OCI-LY3 (cell line): ENCODE results near the gene SH2D3C.

Source experiments
- H2AFZ ChIP-seq: fragments of 200-600, 300-600 bp; shearing (Covaris generic); 2 replicates; pipeline ENCODE4 v1.6.0; 2014; ENCODE audit warnings: antibody characterized with exemption, low read depth, low read length
- H3K27ac ChIP-seq: fragments of 200-600, 300-600 bp; sonication (generic); 2 replicates; pipeline ENCODE4 v1.5.1; 2014; ENCODE audit warnings: mild to moderate bottlenecking, low read length, moderate library complexity, mixed read lengths
- H3K27me3 ChIP-seq: fragments of 200-600, 300-600 bp; sonication (generic); 2 replicates; pipeline ENCODE4 v1.6.1; 2014; ENCODE audit warnings: low read depth, low read length, mixed read lengths
- H3K36me3 ChIP-seq: fragments of 200-600, 300-600 bp; sonication (generic); replicated peaks from 2 replicates; pipeline ENCODE3; 2014; ENCODE audit warnings: low read depth, low read length, mixed read lengths
- H3K4me1 ChIP-seq: fragments of 300-600, 200-600 bp; sonication (generic); 2 replicates; pipeline ENCODE4 v1.6.1; 2014; ENCODE audit warnings: low read length, mixed read lengths
- H3K4me2 ChIP-seq: fragments of 200-600, 300-600 bp; sonication (generic); 2 replicates; pipeline ENCODE4 v1.6.1; 2014; ENCODE audit warnings: low read length, mixed read lengths
- H3K4me3 ChIP-seq: fragments of 300-600, 200-600 bp; sonication (generic); 2 replicates; pipeline ENCODE4 v1.5.1; 2014; ENCODE audit warnings: antibody characterized with exemption, mild to moderate bottlenecking, low read length, moderate library complexity
- H3K79me2 ChIP-seq: fragments of 300-600, 200-600 bp; shearing (Covaris generic); 2 replicates; pipeline ENCODE4 v1.6.1; 2014; ENCODE audit warnings: mild to moderate bottlenecking, low read length, mixed read lengths
- H3K9ac ChIP-seq: fragments of 300-600, 200-600 bp; shearing (Covaris generic); 2 replicates; pipeline ENCODE4 v1.6.0; 2014; ENCODE audit warnings: mild to moderate bottlenecking, low read length, moderate library complexity
- H3K9me3 ChIP-seq: fragments of 200-600, 300-600 bp; shearing (Covaris generic); 2 replicates; pipeline ENCODE4 v1.6.1; 2014; ENCODE audit warnings: low read length, mixed read lengths; ENCODE audit not compliant: insufficient read depth
- H4K20me1 ChIP-seq: fragments of 200-600, 300-600 bp; sonication (generic); 2 replicates; pipeline ENCODE4 v1.6.1; 2016; ENCODE audit warnings: low read length, mixed read lengths; ENCODE audit not compliant: insufficient read depth
- CTCF ChIP-seq: fragments of 200-600, 300-600 bp; sonication (generic); IDR thresholded peaks from 2 replicates; pipeline ENCODE4 v1.5.1; 2014; ENCODE audit warnings: antibody characterized with exemption, low read length, low read depth
- EZH2phosphoT487 ChIP-seq: fragments of 200-600 bp; shearing (Covaris generic); IDR thresholded peaks from 2 replicates; pipeline ENCODE4 v1.6.1; 2018; ENCODE audit warnings: antibody characterized with exemption, mixed run types, low read depth

SH2D3C gene

GRCh38 chr9:127763918-127764384 is 14.5 kb downstream of the SH2D3C start:
- peaks cover 42% of the 10 kb centered on the region for H3K36me3 ChIP-seq
- no peaks in the 10 kb centered on the region for H3K9me3 ChIP-seq
- H3K4me1 ChIP-seq: no peaks in the 10 kb centered on the region
- H3K4me3 ChIP-seq: no peak overlapping the region
- no peak overlapping the region for H2AFZ ChIP-seq
- peaks cover 3% of the 10 kb centered on the region; the same call in 1 of the 2 replicates for H3K79me2 ChIP-seq
- no peaks in the 10 kb centered on the region for H3K27me3 ChIP-seq
- no peak overlapping the region for H3K27ac ChIP-seq
- H3K4me2 ChIP-seq: no peak overlapping the region
- no peak for TF ChIP-seq EZH2phosphoT487
- peak; percentile 44 for TF ChIP-seq CTCF
- no peak overlapping the region for H3K9ac ChIP-seq
- peaks cover 53% of the 10 kb centered on the region for H4K20me1 ChIP-seq

GRCh38 chr9:127762111-127762676 is 16.3 kb downstream of the SH2D3C start:
- TF ChIP-seq EZH2phosphoT487 (no peak), CTCF (no peak)
- no peak overlapping the region for H3K4me3 ChIP-seq
- no peak overlapping the region for H3K9ac ChIP-seq
- peaks cover 42% of the 10 kb centered on the region for H4K20me1 ChIP-seq
- no peaks in the 10 kb centered on the region for H3K27me3 ChIP-seq
- H3K36me3 ChIP-seq: peaks cover 35% of the 10 kb centered on the region
- H3K9me3 ChIP-seq: no peaks in the 10 kb centered on the region
- H3K79me2 ChIP-seq: no peaks in the 10 kb centered on the region
- no peak overlapping the region for H3K27ac ChIP-seq
- no peak overlapping the region for H2AFZ ChIP-seq
- H3K4me1 ChIP-seq: no peaks in the 10 kb centered on the region
- H3K4me2 ChIP-seq: no peak overlapping the region

GRCh38 chr9:127761491-127761956 is 16.9 kb downstream of the SH2D3C start:
- Histone ChIP-seq H4K20me1 (peaks cover 38% of the 10 kb centered on the region), H3K79me2 (no peaks in the 10 kb centered on the region), H3K9ac (no peak overlapping the region), H3K4me3 (no peak overlapping the region), H3K36me3 (peaks cover 29% of the 10 kb centered on the region), H3K4me1 (no peaks in the 10 kb centered on the region), H3K9me3 (no peaks in the 10 kb centered on the region), H3K4me2 (no peak overlapping the region), H2AFZ (no peak overlapping the region), H3K27me3 (no peaks in the 10 kb centered on the region), H3K27ac (no peak overlapping the region)
- no peak for TF ChIP-seq EZH2phosphoT487
- no peak for TF ChIP-seq CTCF

- Histone ChIP-seq H3K27me3 (no peaks in the 10 kb centered on the region), H3K79me2 (no peaks in the 10 kb centered on the region), H2AFZ (no peak overlapping the region), H3K9ac (no peak overlapping the region), H3K4me3 (no peak overlapping the region), H3K36me3 (peaks cover 27% of the 10 kb centered on the region), H3K9me3 (no peaks in the 10 kb centered on the region), H3K27ac (no peak overlapping the region), H3K4me1 (no peaks in the 10 kb centered on the region), H3K4me2 (no peak overlapping the region), H4K20me1 (peaks cover 36% of the 10 kb centered on the region)
- TF ChIP-seq EZH2phosphoT487 (no peak), CTCF (no peak)
Observed at GRCh38 chr9:127761061-127761460, 17.4 kb downstream of the SH2D3C start.
